ENCODE results near the gene SP6.

- TF ChIP-seq CTCF (IDR thresholded peaks at IDR 0.05) (no peak), POLR2A (IDR thresholded peaks at IDR 0.05) (no peak)
Measured at GRCh38 chr17:47806913-47807255, 44.1 kb downstream of the SP6 start.
